ENCODE measurements around the gene TPD52L2.
"Not testable (repeated sequence)": the region's sequence is repeated elsewhere in the genome, so short reads cannot be mapped to it uniquely, and the experiment has no call there.

Gene TPD52L2

DNA sequence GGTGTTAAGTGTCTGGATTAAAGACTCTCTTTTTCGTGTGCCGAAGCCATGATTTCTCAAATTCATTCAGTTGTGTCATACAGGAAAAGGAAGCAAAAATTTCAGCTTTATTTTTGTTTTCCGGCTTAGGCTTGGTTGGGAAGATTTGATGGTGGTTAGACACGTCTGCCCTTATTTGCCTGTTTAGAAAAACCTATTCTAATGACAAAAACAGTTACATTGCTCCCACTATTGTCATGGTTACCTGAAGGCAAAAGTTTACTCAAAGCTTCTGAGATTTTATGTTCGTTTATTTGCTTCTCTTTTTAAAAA is 30.8 kb downstream of the TPD52L2 start:
- DNase-seq (ENCODE audit: low read depth): peak; percentile 51

- DNase-seq (ENCODE audit: low read depth): peak; percentile 32
These were observed 31.4 kb downstream of the TPD52L2 start for GRCh38 chr20:63896264-63897105.

- DNase-seq (ENCODE audit: low read depth): no peak
These were observed 33.0 kb downstream of the TPD52L2 start for GRCh38 chr20:63897978-63898561.

DNA sequence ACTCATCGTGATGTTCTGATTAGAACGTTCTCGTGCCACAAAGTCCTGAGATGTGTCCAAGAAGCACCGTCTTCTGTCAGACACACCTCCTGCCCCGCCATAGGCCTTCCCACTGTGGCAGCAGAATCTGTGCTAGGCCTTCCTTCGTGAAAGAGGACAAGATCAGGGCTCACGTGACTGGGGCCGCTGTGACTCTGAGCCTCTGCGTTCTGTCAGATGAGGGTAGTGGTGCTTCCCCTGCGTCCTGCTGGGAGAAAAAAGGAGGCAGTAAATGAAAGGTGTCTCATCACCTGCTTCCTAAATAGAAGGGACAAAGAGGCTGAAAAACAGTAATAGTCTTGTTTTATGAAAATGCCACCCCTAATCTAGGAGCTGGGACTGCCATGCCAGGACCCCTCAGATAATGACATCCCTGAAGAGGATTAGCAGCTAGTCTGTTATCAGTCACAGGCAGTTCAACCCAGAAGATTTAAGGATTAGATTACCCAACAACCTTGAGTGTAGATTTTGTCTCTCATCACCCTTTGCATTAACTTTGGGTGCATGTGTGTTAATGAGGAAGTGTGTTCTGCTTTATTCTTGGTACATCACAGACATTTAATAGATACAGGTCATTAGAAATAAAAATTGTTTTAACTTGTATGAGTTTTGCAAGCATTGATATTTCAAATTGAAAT is 34.0 kb downstream of the TPD52L2 start:
- no peak for DNase-seq (ENCODE audit: low read depth)

GRCh38 chr20:63900413-63900812 is 35.3 kb downstream of the TPD52L2 start:
- no peak for DNase-seq (ENCODE audit: low read depth)

DNA sequence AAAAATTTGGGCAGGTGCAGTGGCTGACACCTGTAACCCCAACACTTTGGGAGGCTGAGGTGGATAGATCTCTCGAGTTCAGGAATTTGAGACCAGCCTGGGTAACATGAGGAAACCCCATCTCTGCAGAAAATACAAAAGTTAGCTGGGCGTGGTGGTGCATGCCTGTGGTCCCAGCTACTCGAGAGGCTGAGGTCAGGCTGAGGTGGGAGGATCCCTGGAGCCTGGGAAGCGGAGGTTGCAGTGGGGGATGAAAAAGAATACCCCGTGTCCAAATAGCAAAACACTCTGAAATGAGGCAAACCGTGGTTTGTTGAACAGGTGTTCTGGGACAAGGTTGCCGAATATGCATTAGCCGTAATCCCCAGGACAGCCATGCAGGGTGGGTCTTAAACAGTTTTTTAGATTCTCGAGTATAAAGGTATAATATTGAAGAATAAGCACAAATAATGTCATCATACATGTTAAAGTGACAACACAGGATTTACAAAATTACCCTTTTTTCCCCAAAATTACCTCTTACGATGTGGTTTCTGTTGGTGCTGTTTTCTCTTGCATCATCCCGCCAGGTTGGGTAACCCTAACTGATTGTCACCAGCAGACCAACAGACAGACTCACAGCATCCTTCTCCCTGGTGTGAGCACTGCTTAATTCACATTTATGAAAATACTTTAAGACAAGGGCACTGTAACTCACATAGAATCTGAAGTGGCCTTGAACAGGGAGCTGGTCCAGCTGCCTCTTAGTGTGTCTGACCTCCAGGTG is 38.9 kb downstream of the TPD52L2 start:
- no peak for DNase-seq (ENCODE audit: low read depth)

GRCh38 chr20:63908008-63908682 is 43.1 kb downstream of the TPD52L2 start:
- no peak for DNase-seq (ENCODE audit: low read depth)

DNA sequence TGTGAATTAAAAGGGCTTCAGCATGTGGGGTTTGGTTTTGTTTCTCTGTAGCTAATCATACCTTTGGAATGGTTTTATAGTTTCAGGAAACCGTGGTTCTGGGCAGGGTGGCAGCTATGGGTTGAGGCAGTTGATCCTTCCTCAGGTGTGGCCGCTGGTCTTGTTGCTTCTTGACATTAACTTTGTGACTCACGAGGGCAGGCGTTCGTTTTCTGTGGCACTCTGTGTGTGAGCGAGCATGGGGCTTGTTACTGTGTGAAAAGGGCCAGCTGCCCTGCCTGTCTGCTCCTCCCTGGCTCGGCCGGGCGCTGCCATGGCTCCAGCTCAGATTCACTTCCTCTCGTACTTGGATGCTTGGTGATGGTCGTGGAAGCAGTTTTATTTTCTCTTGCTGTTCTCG is 46.1 kb downstream of the TPD52L2 start:
- DNase-seq (ENCODE audit: low read depth): no peak

- DNase-seq (ENCODE audit: low read depth): no peak
These were observed 48.7 kb downstream of the TPD52L2 start for GRCh38 chr20:63913768-63914167.

DNA sequence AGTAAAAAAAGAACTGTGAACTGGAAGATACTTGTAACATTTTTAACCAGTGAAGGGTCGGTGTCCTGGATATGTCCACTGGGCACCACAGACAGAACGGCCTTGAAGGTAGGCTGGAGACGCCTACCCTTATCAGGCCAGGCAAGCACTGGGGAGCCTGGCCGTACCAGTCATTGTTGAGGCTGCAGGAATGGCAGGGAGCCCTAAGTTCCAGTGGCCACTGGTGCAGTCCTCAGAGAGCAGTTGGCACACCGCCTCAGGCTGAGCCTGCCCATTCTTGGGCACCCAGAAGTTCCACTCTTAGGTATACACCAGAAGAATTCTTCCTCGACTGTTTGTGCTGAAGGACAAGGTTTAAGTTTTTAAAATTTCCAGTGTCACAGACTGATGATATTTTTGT is 50.4 kb downstream of the TPD52L2 start:
- DNase-seq (ENCODE audit: low read depth): no peak

DNA sequence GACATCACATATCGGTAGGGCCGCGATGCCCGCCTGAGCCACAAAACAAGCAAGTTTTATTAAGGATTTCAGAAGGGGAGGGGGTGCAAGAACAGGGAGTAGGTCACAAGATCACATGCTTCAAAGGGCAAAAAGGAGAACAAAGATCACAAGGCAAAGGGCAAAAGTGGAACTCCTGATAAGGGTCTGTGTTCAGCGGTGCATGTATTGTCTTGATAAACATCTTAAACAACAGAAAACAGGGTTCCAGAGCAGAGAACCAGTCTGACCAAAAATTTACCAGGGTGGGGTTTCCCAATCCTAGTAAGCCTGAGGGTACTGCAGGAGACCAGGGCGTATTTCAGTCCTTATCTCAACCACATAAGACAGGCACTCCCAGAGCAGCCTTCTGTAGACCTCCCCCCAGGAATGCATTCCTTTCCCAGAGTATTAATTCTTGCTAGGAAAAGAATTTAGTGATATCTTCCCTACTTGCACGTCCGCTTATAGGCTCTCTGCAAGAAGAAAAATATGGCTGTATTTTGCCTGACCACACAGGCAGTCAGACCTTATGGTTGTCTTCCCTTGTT is 51.4 kb downstream of the TPD52L2 start:
- not testable (repeated sequence) for DNase-seq (ENCODE audit: low read depth)

DNA sequence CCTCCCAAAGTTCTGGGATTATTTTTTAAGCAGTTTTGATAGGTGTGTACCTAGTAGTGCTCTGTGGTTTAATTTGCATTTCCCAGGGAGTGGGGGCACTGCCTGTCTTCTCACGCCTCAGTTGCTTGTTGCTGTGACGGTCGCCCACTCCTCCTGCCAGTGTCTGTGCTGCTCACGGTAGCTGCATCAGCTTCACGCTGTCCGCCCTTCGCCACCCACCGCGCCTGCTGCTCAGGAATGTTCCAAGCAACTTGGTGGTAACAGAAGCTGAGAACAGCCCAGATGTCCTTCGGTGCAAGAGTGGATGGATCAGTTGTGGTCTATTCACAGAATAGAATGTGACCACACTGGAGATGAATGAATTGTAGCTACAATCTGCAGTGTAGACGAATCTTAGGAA is 52.7 kb downstream of the TPD52L2 start:
- no peak for DNase-seq (ENCODE audit: low read depth)

- DNase-seq (ENCODE audit: low read depth): no peak
These were observed 54.1 kb downstream of the TPD52L2 start for GRCh38 chr20:63919130-63919529.

DNA sequence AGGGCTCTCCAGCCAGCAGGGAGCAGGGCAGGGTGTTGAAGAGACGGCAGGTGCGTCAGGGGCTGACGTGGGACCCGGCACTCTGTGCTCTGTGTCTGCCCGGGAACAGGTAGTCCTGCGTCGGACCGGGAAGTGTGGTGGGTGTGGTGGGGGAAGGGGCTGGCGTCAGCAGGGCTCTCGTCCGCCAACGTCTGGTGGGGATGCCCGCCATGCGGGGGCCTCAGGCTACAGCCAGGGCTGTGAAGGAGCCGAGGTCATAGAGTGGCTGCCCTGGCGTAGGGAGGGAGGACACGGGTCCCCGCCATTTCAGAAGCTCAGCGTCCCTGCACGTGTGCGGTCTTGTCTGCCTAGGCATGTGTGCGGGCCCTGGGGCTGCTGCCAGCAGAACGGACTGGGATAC is 55.2 kb downstream of the TPD52L2 start:
- DNase-seq (ENCODE audit: low read depth): no peak

DNA sequence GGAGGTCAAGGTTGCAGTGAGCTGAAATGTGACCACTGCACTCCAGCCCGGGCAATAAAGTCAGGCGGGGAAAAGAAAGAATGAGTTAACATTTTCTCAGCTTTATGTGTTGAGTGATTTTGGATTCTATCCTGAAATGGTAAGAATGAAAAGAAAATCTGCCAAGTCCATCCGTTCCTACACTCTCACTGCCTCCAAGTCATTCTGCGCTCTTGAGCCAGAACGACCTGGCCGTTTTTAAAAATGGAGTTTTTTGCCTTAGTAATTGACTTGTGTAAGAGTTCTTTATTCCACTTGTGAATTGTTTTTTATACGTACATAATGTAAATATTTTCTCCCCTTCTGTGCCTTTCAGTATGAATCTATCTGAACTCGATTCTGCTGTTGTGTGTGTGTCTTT is 58.6 kb downstream of the TPD52L2 start:
- no peak for DNase-seq (ENCODE audit: low read depth)

- DNase-seq (ENCODE audit: low read depth): no peak
These were observed 59.2 kb downstream of the TPD52L2 start for GRCh38 chr20:63924241-63924640.

DNA sequence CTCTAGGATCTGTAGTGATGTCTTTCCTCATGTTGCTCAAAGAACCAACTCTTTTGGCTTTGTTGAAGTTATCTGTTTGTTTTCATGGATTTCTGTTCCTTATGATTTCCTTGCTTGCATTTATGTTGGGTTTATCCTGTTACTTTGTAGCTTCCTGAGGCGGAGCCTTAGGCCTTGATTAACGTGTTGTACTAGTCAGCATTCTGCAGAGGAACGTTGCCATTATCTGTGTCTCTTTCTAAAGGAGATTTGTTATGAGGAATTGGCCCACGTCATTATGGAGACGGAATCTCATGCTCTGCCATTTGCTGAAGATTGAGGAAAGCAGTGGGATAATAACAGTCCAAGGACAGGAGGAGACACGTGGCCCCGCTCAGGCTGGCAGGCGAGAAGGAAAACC is 61.2 kb downstream of the TPD52L2 start:
- DNase-seq (ENCODE audit: low read depth): no peak

DNA sequence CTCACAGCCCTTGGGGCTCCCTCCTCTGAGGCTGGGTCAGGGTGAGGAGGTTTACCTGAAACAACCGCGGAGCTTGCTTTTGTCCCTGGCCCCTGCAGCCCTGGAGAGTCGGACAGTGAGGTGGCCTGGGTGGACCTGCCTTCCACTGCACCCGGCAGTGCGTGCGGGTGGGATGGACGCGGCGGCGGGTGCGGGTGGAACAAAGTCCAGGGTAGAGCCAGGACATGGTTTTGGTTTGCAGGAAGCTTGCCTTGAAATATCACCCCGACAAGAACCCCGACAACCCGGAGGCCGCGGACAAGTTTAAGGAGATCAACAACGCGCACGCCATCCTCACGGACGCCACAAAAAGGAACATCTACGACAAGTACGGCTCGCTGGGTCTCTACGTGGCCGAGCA is 64.0 kb downstream of the TPD52L2 start:
- no peak for DNase-seq (ENCODE audit: low read depth)

GRCh38 chr20:63929473-63929883 is 64.4 kb downstream of the TPD52L2 start:
- DNase-seq (ENCODE audit: low read depth): not testable (repeated sequence)

DNA sequence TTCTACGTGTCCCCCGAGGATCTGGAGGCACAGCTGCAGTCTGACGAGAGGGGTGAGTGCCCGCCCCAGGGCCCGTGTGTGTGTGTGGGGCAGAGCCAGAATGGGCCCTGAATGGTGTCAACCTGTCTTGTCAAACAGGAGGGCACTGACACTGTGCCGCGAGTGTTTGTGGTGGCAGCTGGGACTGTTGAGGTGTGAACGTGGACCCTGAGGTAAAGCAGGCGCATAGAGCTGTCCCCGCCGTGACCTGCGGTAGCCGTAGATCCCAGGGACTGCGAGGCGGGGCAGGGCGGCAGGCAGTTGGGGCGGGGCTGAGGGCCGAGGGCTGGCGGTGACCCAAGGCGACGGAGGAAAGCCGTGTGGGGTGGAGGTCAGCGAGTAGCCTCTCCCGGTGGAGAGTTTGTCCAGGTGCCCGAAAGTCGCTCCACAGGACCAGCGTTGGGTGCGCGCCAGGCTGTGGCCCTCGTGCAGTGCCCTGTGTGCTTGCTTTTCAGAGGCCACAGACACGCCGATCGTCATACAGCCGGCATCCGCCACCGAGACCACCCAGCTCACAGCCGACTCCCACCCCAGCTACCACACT is 66.0 kb downstream of the TPD52L2 start:
- no peak for DNase-seq (ENCODE audit: low read depth)

GRCh38 chr20:63931735-63932134 is 66.7 kb downstream of the TPD52L2 start:
- DNase-seq (ENCODE audit: low read depth): no peak

All from ELR (cell line).